ENCODE data around the gene NKAIN2.

DNA sequence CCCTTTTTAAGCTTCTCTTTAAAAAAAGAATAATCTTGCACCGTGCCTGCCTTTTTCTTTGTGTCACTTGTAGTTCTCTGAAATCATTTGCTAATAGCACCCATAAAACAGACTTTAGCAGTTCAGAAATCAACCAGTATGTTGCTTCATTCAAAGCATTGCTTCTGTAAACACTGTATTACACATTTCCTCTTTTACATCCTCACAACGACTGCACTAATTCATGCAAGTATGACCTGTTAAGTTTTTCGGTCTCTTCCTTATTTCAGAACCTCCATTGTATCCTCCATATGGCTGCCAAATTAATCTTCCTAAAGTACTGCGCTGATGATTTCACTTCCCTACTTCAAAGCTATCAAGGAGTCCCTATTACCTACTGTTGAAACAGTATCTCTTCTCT is 1015.7 kb downstream of the NKAIN2 start:
- TF ChIP-seq, protein P1, sequence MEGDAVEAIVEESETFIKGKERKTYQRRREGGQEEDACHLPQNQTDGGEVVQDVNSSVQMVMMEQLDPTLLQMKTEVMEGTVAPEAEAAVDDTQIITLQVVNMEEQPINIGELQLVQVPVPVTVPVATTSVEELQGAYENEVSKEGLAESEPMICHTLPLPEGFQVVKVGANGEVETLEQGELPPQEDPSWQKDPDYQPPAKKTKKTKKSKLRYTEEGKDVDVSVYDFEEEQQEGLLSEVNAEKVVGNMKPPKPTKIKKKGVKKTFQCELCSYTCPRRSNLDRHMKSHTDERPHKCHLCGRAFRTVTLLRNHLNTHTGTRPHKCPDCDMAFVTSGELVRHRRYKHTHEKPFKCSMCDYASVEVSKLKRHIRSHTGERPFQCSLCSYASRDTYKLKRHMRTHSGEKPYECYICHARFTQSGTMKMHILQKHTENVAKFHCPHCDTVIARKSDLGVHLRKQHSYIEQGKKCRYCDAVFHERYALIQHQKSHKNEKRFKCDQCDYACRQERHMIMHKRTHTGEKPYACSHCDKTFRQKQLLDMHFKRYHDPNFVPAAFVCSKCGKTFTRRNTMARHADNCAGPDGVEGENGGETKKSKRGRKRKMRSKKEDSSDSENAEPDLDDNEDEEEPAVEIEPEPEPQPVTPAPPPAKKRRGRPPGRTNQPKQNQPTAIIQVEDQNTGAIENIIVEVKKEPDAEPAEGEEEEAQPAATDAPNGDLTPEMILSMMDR (IDR thresholded peaks at IDR 0.05), result no peak
- TF ChIP-seq POLR2A (IDR thresholded peaks at IDR 0.05), result no peak
- no peak for TF ChIP-seq POLR2AphosphoS5 (IDR thresholded peaks at IDR 0.05)

All from breast epithelium (tissue), 3 donors.